H7 (cell line): Measurements from ENCODE around the gene PCK1. TPM values are rescaled to one million over a fixed set of nuclear protein-coding genes. Genes with fewer than 3 reads are reported as not detected.

ENCODE experiments used
- DNase-seq: peaks from one replicate; pipeline ENCODE4 v3.0.0; 2012
- H3K27me3 ChIP-seq: 2 replicates; pipeline ENCODE4 v1.6.0; 2011; ENCODE audit warnings: mild to moderate bottlenecking, low read length; ENCODE audit not compliant: control insufficient read depth, insufficient read depth
- H3K36me3 ChIP-seq: replicated peaks from 2 replicates; pipeline ENCODE4 v1.5.1; 2011; ENCODE audit warnings: low read length; ENCODE audit not compliant: control insufficient read depth, insufficient read depth
- H3K4me3 ChIP-seq: 2 replicates; pipeline ENCODE4 v1.5.1; 2011; ENCODE audit warnings: low read depth, mild to moderate bottlenecking, control low read depth, low read length, moderate library complexity; ENCODE audit not compliant: insufficient read depth
- total RNA-seq: library from RNA; depleted of rRNA; stranded (reverse); fragments of >200 nt; shearing (Covaris generic); gene quantifications from 2 replicates; pipeline ENCODE4 v1.2.3, GENCODE V29; 2014; rRNA removed

The PCK1 gene
- total RNA-seq, 1 experiment from 2014 or later, result not detected

GRCh38 chr20:57616143-57616951, 55.4 kb downstream of the PCK1 start:
- no peaks in the 10 kb centered on the region for H3K27me3 ChIP-seq
- peak; percentile 35 for DNase-seq
- no peaks in the 10 kb centered on the region for H3K36me3 ChIP-seq
- H3K4me3 ChIP-seq, result no peak overlapping the region

- DNase-seq, result no peak
- no peak overlapping the region for H3K4me3 ChIP-seq
- no peaks in the 10 kb centered on the region for H3K27me3 ChIP-seq
- no peaks in the 10 kb centered on the region for H3K36me3 ChIP-seq
Observed at GRCh38 chr20:57617079-57617795, 56.3 kb downstream of the PCK1 start.

Other genes starting within 250 kb of the PCK1 start
- not detected in 2 replicates for gene SPO11, start 231.3 kb upstream of the PCK1 start, total RNA-seq
- gene RAE1, start 209.9 kb upstream of the PCK1 start, total RNA-seq, result 48.2 and 53.2 TPM in 2 replicates
- 75.6 and 91.7 TPM in 2 replicates for gene RBM38, start 169.7 kb upstream of the PCK1 start, total RNA-seq
- gene CTCFL, start 36.0 kb upstream of the PCK1 start, total RNA-seq, result 8.2 and 14.2 TPM in 2 replicates
- gene ZBP1, start 59.3 kb downstream of the PCK1 start, total RNA-seq, result not detected in 2 replicates
- 17.8 and 25.1 TPM in 2 replicates for gene PMEPA1, start 148.9 kb downstream of the PCK1 start, total RNA-seq